ENCODE results near the gene CCR5. TPM values are rescaled to one million over a fixed set of nuclear protein-coding genes. Genes with fewer than 3 reads are reported as not detected.
"Not testable (repeated sequence)": the region's sequence is repeated elsewhere in the genome, so short reads cannot be mapped to it uniquely, and the experiment has no call there.

The CCR5 gene
- total and polyA plus RNA-seq, 9 of the 15 experiments (the other 6 are each of a cell fraction or from before 2014, with no cell fraction given) = not detected

DNA sequence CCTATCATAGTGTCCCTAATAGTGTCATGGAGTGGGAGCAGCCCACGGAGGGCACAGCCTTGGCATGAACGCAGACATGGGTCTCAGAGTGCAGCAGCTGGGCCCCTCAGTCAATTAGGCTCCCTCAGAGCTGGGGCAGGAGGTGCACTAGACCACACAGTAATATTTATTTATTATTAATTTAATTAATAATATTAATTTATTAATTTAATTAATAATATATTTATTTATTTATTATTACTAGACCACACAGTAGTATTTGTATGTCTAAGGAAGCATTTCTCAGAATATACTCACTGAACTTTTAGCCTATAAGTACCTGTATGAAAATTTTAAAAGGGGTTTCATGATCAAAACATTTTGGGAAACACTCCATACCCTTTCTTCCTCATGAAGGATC, 30.8 kb downstream of the CCR5 start (continued):
- TF ChIP-seq ZZZ3 (IDR thresholded peaks at IDR 0.05) (no peak), ARNT (IDR thresholded peaks at IDR 0.05) (no peak)

- TF ChIP-seq ZNF146 (CRISPR knock-in tag; IDR thresholded peaks at IDR 0.05; ENCODE audit: unreplicated experiment) (peak; percentile 99), KDM1A (IDR thresholded peaks at IDR 0.05) (peak in 1 of 2 experiments; percentile 67; a peak in 2 of 4 replicates), BCOR (IDR thresholded peaks at IDR 0.05) (peak; percentile 86), ADNP (tag; IDR thresholded peaks at IDR 0.05) (peak; percentile 53; the same call in 1 of the 2 replicates)
- TF ChIP-seq, protein P1, sequence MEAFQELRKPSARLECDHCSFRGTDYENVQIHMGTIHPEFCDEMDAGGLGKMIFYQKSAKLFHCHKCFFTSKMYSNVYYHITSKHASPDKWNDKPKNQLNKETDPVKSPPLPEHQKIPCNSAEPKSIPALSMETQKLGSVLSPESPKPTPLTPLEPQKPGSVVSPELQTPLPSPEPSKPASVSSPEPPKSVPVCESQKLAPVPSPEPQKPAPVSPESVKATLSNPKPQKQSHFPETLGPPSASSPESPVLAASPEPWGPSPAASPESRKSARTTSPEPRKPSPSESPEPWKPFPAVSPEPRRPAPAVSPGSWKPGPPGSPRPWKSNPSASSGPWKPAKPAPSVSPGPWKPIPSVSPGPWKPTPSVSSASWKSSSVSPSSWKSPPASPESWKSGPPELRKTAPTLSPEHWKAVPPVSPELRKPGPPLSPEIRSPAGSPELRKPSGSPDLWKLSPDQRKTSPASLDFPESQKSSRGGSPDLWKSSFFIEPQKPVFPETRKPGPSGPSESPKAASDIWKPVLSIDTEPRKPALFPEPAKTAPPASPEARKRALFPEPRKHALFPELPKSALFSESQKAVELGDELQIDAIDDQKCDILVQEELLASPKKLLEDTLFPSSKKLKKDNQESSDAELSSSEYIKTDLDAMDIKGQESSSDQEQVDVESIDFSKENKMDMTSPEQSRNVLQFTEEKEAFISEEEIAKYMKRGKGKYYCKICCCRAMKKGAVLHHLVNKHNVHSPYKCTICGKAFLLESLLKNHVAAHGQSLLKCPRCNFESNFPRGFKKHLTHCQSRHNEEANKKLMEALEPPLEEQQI (IDR thresholded peaks at IDR 0.05) = 0 out of 2 replicates have a peak, but pooled peaks have one; percentile 23
- H3K36me3 ChIP-seq (ENCODE audit: control insufficient read depth, insufficient read depth, low read length); H4K20me1 ChIP-seq (replicated peaks; ENCODE audit: control insufficient read depth, insufficient read depth, low read length); ATAC-seq; H3K9me3 ChIP-seq (replicated peaks; ENCODE audit: control insufficient read depth, insufficient read depth, low read depth, low read length); H3K4me2 ChIP-seq (ENCODE audit: insufficient read depth, low read length); POLR2A ChIA-PET; BruUV-seq (replicated peaks); H3K27ac ChIP-seq (ENCODE audit: extremely low read depth, low read depth, low read length); CTCF ChIA-PET (ENCODE audit: low intra/inter-chr PET ratio); DNase-seq (ENCODE audit: extremely low read depth in 1 of 4, low spot score in 3 of 4); H3K9me1 ChIP-seq (ENCODE audit: control insufficient read depth, insufficient read depth, low read length); H2AFZ ChIP-seq (ENCODE audit: low read depth, low read length); H3K4me3 ChIP-seq; H3K9ac ChIP-seq (ENCODE audit: insufficient read depth in 1 of 2, low read depth in 2 of 2, low read length in 2 of 2); FAIRE-seq; H3K79me2 ChIP-seq (ENCODE audit: control insufficient read depth, insufficient read depth, low read length); intact Hi-C loops (cut with micrococcal nuclease); H3K27me3 ChIP-seq (ENCODE audit: control insufficient read depth in 2 of 2, insufficient read depth in 2 of 2, low read length in 2 of 2): not testable (repeated sequence)
- 47% methylated on average over 4 of the region's 4 CpGs for WGBS (ENCODE audit: insufficient coverage, low coverage, missing lambda C conversion rate)
- in situ Hi-C loops (cut with MboI) = loop anchor here (25.0 kb wide), 1 partner anchor 1366 kb away; the partner anchor contains the start of gene CLEC3B
- peaks cover 29 to 57% of the 10 kb centered on the region in 2 experiments for H3K4me1 ChIP-seq (replicated peaks in 1 of 2; ENCODE audit: control insufficient read depth in 2 of 2, insufficient read depth in 2 of 2, low read length in 2 of 2)
Observed at GRCh38 chr3:46402902-46403301, 32.2 kb downstream of the CCR5 start.

Measured in K562 (cell line).